ENCODE measurements around the gene TMPRSS7. TPM values are rescaled to one million over a fixed set of nuclear protein-coding genes. Genes with fewer than 3 reads are reported as not detected.

TMPRSS7 gene, protein sequence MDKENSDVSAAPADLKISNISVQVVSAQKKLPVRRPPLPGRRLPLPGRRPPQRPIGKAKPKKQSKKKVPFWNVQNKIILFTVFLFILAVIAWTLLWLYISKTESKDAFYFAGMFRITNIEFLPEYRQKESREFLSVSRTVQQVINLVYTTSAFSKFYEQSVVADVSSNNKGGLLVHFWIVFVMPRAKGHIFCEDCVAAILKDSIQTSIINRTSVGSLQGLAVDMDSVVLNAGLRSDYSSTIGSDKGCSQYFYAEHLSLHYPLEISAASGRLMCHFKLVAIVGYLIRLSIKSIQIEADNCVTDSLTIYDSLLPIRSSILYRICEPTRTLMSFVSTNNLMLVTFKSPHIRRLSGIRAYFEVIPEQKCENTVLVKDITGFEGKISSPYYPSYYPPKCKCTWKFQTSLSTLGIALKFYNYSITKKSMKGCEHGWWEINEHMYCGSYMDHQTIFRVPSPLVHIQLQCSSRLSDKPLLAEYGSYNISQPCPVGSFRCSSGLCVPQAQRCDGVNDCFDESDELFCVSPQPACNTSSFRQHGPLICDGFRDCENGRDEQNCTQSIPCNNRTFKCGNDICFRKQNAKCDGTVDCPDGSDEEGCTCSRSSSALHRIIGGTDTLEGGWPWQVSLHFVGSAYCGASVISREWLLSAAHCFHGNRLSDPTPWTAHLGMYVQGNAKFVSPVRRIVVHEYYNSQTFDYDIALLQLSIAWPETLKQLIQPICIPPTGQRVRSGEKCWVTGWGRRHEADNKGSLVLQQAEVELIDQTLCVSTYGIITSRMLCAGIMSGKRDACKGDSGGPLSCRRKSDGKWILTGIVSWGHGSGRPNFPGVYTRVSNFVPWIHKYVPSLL
- not detected for total RNA-seq

DNA sequence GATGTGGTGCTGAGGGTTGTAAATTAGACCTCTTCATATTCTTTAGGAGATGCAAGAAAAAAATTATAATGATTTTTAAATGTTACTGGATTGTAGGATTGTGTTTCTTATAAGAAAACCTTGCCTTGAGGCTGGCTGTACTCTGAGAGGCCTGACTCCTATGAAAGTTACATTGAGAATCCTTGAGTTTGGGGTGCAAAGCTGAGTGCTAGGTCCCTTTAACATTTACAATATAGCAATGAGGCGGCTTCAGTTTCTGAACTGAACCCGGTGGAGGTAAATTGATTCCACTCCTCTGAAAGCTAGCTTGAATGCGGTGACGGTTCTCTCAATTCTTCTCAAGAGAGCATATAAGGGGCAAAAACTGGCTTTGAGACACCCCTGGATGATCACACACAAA, at the start of gene TMPRSS7:
TMPRSS7 (plus strand) TSS at position 301 of the 400 bp plus-strand sequence. CDS start 110 bp downstream, outside the sequence.
- Histone ChIP-seq H3K27ac (no peak within 1 kb of the TSS), H3K9me3 (no peaks in the 10 kb centered on the region), H3K27me3 (replicated peaks; ENCODE audit: insufficient read depth) (no peaks in the 10 kb centered on the region), H3K4me1 (ENCODE audit: control insufficient read depth in 1 of 2, low read depth in 2 of 2) (no peaks in the 10 kb centered on the region), H3K36me3 (no peaks in the 10 kb centered on the region), H3K4me3 (no peak within 1 kb of the TSS)
- no peak for DNase-seq (ENCODE audit: low spot score)
- TF ChIP-seq, protein P1, sequence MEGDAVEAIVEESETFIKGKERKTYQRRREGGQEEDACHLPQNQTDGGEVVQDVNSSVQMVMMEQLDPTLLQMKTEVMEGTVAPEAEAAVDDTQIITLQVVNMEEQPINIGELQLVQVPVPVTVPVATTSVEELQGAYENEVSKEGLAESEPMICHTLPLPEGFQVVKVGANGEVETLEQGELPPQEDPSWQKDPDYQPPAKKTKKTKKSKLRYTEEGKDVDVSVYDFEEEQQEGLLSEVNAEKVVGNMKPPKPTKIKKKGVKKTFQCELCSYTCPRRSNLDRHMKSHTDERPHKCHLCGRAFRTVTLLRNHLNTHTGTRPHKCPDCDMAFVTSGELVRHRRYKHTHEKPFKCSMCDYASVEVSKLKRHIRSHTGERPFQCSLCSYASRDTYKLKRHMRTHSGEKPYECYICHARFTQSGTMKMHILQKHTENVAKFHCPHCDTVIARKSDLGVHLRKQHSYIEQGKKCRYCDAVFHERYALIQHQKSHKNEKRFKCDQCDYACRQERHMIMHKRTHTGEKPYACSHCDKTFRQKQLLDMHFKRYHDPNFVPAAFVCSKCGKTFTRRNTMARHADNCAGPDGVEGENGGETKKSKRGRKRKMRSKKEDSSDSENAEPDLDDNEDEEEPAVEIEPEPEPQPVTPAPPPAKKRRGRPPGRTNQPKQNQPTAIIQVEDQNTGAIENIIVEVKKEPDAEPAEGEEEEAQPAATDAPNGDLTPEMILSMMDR (IDR thresholded peaks at IDR 0.05): no peak
- no peak for ATAC-seq (ENCODE audit: insufficient number of reproducible peaks, low FRiP score, low read depth)

DNA sequence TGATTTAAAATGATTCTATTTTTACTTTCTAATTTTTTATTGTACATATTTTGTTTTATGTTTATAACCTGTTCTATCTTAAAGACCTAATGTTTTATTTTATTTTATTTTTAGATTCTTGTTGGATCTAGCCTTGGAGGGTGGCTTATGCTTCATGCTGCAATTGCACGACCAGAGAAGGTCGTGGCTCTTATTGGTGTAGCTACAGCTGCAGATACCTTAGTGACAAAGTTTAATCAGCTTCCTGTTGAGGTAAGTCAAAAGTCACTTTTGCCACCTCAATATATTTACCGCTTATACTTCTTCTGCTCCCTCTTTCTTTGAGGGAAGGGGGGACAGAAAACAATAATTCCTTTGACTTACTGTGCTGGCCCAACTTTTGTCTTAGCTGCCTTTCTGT, 47.7 kb upstream of the TMPRSS7 start:
- DNase-seq (ENCODE audit: low spot score): no peak
- no peak for ATAC-seq (ENCODE audit: insufficient number of reproducible peaks, low FRiP score, low read depth)
- H3K4me3 ChIP-seq: no peak overlapping the region
- TF ChIP-seq, protein P1 (IDR thresholded peaks at IDR 0.05): no peak
- peaks cover 3 to 7% of the 10 kb centered on the region in 2 donors for H3K4me1 ChIP-seq (ENCODE audit: control insufficient read depth in 1 of 2, low read depth in 2 of 2)
- no peaks in the 10 kb centered on the region for H3K27me3 ChIP-seq (replicated peaks; ENCODE audit: insufficient read depth)
- peaks cover 6% of the 10 kb centered on the region for H3K36me3 ChIP-seq
- no peak overlapping the region for H3K27ac ChIP-seq
- no peaks in the 10 kb centered on the region for H3K9me3 ChIP-seq

DNA sequence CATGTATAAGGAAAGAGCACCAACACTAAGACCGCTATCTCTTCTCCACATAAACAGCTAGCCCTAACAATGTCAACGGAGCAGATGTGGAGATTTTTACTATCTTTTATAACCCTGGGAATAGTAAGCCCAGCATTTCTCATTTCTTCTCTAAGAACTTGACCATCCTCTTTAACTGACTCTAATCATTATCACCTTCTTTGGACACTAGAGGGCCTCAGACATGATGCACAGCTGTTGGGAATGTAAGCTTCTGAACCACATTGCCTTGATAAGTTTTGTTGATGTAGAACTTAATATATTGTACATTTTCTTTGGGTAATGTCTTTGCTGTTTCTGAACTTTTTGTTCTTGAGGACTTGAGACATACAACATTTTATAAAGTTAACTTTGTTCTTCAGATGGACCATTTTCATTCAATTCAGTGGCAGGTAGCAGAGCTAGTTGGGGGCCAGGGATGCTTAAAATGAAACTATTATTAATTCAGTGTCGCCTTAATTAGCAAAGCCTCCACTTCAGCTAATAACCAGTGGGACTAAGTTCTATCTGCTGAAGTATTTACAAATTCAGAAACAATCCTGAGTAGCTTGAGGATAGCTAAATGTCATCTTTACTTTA, 45.4 kb upstream of the TMPRSS7 start:
- Histone ChIP-seq H3K4me1 (ENCODE audit: control insufficient read depth in 1 of 2, low read depth in 2 of 2) (no peaks in the 10 kb centered on the region), H3K27me3 (replicated peaks; ENCODE audit: insufficient read depth) (no peaks in the 10 kb centered on the region), H3K36me3 (peaks cover 7% of the 10 kb centered on the region), H3K9me3 (no peaks in the 10 kb centered on the region), H3K4me3 (no peak overlapping the region), H3K27ac (no peak overlapping the region)
- ATAC-seq (ENCODE audit: insufficient number of reproducible peaks, low FRiP score, low read depth) (peak; percentile 20), DNase-seq (ENCODE audit: low spot score) (no peak)
- TF ChIP-seq, protein P1 (IDR thresholded peaks at IDR 0.05): peak; percentile 63

DNA sequence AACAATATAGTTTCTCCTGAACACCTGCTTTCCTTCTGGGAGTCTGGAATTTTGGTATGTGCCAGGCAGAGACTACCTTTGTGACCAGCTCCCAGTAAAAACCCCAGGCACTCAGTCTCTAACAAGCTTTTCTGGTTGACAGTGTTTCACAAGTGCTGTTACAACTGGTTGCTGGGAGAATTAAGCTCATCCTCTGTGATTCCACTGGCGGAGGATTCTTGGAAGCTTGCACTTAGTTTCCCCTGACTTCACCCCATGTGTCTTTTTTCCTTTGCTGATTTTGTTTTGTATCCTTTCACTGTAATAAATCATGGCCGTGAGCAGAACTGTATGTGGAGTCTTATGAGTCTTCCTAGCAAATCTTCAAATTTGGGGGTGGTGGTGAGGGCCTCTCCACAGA, 41.5 kb upstream of the TMPRSS7 start:
- Histone ChIP-seq H3K4me3 (no peak overlapping the region), H3K27me3 (replicated peaks; ENCODE audit: insufficient read depth) (no peaks in the 10 kb centered on the region), H3K36me3 (peaks cover 7% of the 10 kb centered on the region), H3K27ac (no peak overlapping the region), H3K4me1 (ENCODE audit: control insufficient read depth in 1 of 2, low read depth in 2 of 2) (no peaks in the 10 kb centered on the region), H3K9me3 (no peaks in the 10 kb centered on the region)
- ATAC-seq (ENCODE audit: insufficient number of reproducible peaks, low FRiP score, low read depth) (no peak), DNase-seq (ENCODE audit: low spot score) (no peak)
- TF ChIP-seq, protein P1 (IDR thresholded peaks at IDR 0.05): no peak
